Smooth muscle cell (in vitro differentiated cells): Measurements from ENCODE around the gene NLRC5. TPM values are rescaled to one million over a fixed set of nuclear protein-coding genes. Genes with fewer than 3 reads are reported as not detected.

ENCODE experiments used
- DNase-seq: peaks from one replicate; lab custom pipeline; 2025; ENCODE audit not compliant: unreplicated experiment; lab: John Stamatoyannopoulos, UW
- H2AFZ ChIP-seq: fragments of 200-600 bp; sonication (generic); 2 replicates; pipeline ENCODE4 v1.6.0; 2016; ENCODE audit warnings: antibody characterized with exemption, low read depth, mild to moderate bottlenecking
- H3F3A ChIP-seq: fragments of 200-600 bp; sonication (generic); 2 replicates; pipeline ENCODE4 v1.6.0; 2017; ENCODE audit warnings: antibody characterized with exemption, low read depth
- H3K27ac ChIP-seq: fragments of 200-600 bp; sonication (generic); 2 replicates; pipeline ENCODE4 v1.5.1; 2016; ENCODE audit warnings: low read depth, mild to moderate bottlenecking
- H3K27me3 ChIP-seq: fragments of 200-600 bp; sonication (generic); 2 replicates; pipeline ENCODE4 v1.6.1; 2016; ENCODE audit warnings: low read depth, mild to moderate bottlenecking
- H3K36me3 ChIP-seq: fragments of 200-600 bp; sonication (generic); 2 replicates; pipeline ENCODE4 v1.5.1; 2016; ENCODE audit warnings: low read depth
- H3K4me1 ChIP-seq: fragments of 200-600 bp; sonication (generic); 2 replicates; pipeline ENCODE4 v1.5.1; 2016; ENCODE audit warnings: low read depth
- H3K4me2 ChIP-seq: fragments of 200-600 bp; sonication (generic); 2 replicates; pipeline ENCODE4 v1.6.0; 2016; ENCODE audit warnings: mild to moderate bottlenecking
- H3K4me3 ChIP-seq: fragments of 200-600 bp; sonication (generic); 2 replicates; pipeline ENCODE4 v1.5.1; 2016; ENCODE audit warnings: mild to moderate bottlenecking
- H3K79me2 ChIP-seq: fragments of 200-600 bp; sonication (generic); 2 replicates; pipeline ENCODE4 v1.6.0; 2016; ENCODE audit warnings: low read depth, mild to moderate bottlenecking
- H3K9ac ChIP-seq: fragments of 200-600 bp; sonication (generic); 2 replicates; pipeline ENCODE4 v1.6.0; 2016; ENCODE audit warnings: low read depth
- H3K9me3 ChIP-seq: fragments of 200-600 bp; sonication (generic); replicated peaks from 2 replicates; pipeline ENCODE4 v1.5.1; 2016; ENCODE audit warnings: low read depth
- H4K20me1 ChIP-seq: fragments of 200-600 bp; sonication (generic); 2 replicates; pipeline ENCODE4 v1.6.0; 2016; ENCODE audit warnings: low read depth
- WGBS: methylation state at CpG from one replicate; pipeline ENCODE4 v1.1.7; 2016; ENCODE audit warnings: low lambda C conversion rate; 5-methylcytosine and 5-hydroxymethylcytosine counted together
- polyA plus RNA-seq: library from polyadenylated mRNA; unstranded; fragments of >200 nt; fragmentation: Nextera tagmentation; extraction: Ambion mirVana; gene quantifications from 2 replicates; pipeline ENCODE4 v1.2.1, GENCODE V29; 2016
- total RNA-seq: library from RNA; depleted of rRNA; stranded (reverse); fragments of >200 nt; gene quantifications from 2 replicates; pipeline ENCODE4 v1.2.3, GENCODE V29; 2014
- TF ChIP-seq, protein P1 (sequence below): fragments of 200-600 bp; sonication (generic); IDR thresholded peaks from 2 replicates; pipeline ENCODE4 v1.5.1; 2017; ENCODE audit warnings: borderline replicate concordance, mild to moderate bottlenecking, antibody characterized with exemption; ENCODE audit not compliant: insufficient read depth, poor library complexity, severe bottlenecking

NLRC5 gene
- total and polyA plus RNA-seq, 2 experiments from 2014 or later: 4.2 to 21.4 TPM

DNA sequence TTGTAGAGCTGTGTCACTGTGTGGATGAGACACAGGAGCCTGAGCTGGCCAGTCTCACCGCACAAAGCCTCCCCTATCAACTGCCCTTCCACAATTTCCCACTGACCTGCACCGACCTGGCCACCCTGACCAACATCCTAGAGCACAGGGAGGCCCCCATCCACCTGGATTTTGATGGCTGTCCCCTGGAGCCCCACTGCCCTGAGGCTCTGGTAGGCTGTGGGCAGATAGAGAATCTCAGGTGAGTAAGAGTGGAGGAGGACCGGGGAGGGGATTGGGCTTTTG lies 37.4 kb downstream of the NLRC5 start:
- H3K9ac ChIP-seq: no peak overlapping the region
- DNase-seq: no peak
- no peaks in the 10 kb centered on the region for H3K27me3 ChIP-seq

GRCh38 chr16:57027067-57027466 lies 37.7 kb downstream of the NLRC5 start:
- WGBS: 95% methylated on average over 2 of the region's 2 CpGs
- TF ChIP-seq, protein P1, sequence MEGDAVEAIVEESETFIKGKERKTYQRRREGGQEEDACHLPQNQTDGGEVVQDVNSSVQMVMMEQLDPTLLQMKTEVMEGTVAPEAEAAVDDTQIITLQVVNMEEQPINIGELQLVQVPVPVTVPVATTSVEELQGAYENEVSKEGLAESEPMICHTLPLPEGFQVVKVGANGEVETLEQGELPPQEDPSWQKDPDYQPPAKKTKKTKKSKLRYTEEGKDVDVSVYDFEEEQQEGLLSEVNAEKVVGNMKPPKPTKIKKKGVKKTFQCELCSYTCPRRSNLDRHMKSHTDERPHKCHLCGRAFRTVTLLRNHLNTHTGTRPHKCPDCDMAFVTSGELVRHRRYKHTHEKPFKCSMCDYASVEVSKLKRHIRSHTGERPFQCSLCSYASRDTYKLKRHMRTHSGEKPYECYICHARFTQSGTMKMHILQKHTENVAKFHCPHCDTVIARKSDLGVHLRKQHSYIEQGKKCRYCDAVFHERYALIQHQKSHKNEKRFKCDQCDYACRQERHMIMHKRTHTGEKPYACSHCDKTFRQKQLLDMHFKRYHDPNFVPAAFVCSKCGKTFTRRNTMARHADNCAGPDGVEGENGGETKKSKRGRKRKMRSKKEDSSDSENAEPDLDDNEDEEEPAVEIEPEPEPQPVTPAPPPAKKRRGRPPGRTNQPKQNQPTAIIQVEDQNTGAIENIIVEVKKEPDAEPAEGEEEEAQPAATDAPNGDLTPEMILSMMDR: no peak
- no peak overlapping the region for H3K27ac ChIP-seq

More for the DNA sequence above, 37.4 kb downstream of the NLRC5 start:
- TF ChIP-seq, protein P1: no peak
- Histone ChIP-seq H3K4me2 (no peak overlapping the region), H3F3A (no peaks in the 10 kb centered on the region), H3K4me1 (no peaks in the 10 kb centered on the region), H3K79me2 (no peaks in the 10 kb centered on the region), H4K20me1 (no peaks in the 10 kb centered on the region), H3K36me3 (no peaks in the 10 kb centered on the region), H3K4me3 (no peak overlapping the region), H2AFZ (no peak overlapping the region), H3K9me3 (no peaks in the 10 kb centered on the region), H3K27ac (no peak overlapping the region)
- WGBS: 80% methylated on average over 3 of the region's 3 CpGs

GRCh38 chr16:57028086-57028485 lies 38.7 kb downstream of the NLRC5 start:
- no peaks in the 10 kb centered on the region for H3F3A ChIP-seq
- no peaks in the 10 kb centered on the region for H3K27me3 ChIP-seq
- TF ChIP-seq, protein P1: no peak
- no peak overlapping the region for H3K4me3 ChIP-seq
- H3K36me3 ChIP-seq: no peaks in the 10 kb centered on the region
- no peak overlapping the region for H2AFZ ChIP-seq
- no peaks in the 10 kb centered on the region for H3K4me1 ChIP-seq
- WGBS: 83% methylated on average over 4 of the region's 4 CpGs
- H4K20me1 ChIP-seq: no peaks in the 10 kb centered on the region
- no peak overlapping the region for H3K4me2 ChIP-seq
- H3K9me3 ChIP-seq: no peaks in the 10 kb centered on the region
- no peak overlapping the region for H3K27ac ChIP-seq
- H3K79me2 ChIP-seq: no peaks in the 10 kb centered on the region
- DNase-seq: no peak
- H3K9ac ChIP-seq: no peak overlapping the region

More at GRCh38 chr16:57027067-57027466, 37.7 kb downstream of the NLRC5 start:
- Histone ChIP-seq H3K4me2 (no peak overlapping the region), H3K4me3 (no peak overlapping the region), H4K20me1 (no peaks in the 10 kb centered on the region), H3K79me2 (no peaks in the 10 kb centered on the region), H3K9me3 (no peaks in the 10 kb centered on the region), H3K4me1 (no peaks in the 10 kb centered on the region), H3K9ac (no peak overlapping the region), H3K36me3 (no peaks in the 10 kb centered on the region), H2AFZ (no peak overlapping the region), H3K27me3 (no peaks in the 10 kb centered on the region), H3F3A (no peaks in the 10 kb centered on the region)
- no peak for DNase-seq
